ENCODE measurements around the gene DENND1A.

DENND1A gene

GRCh38 chr9:123540457-123540856 lies 389.5 kb downstream of the DENND1A start:
- H3K27ac ChIP-seq = no peak overlapping the region
- no peaks in the 10 kb centered on the region for H3K4me1 ChIP-seq
- H3K27me3 ChIP-seq (ENCODE audit: control insufficient read depth, insufficient read depth, low read length) = no peaks in the 10 kb centered on the region
- H2AFZ ChIP-seq = no peak overlapping the region
- no peak overlapping the region for H3K4me2 ChIP-seq (ENCODE audit: low read length)
- TF ChIP-seq, protein P1, sequence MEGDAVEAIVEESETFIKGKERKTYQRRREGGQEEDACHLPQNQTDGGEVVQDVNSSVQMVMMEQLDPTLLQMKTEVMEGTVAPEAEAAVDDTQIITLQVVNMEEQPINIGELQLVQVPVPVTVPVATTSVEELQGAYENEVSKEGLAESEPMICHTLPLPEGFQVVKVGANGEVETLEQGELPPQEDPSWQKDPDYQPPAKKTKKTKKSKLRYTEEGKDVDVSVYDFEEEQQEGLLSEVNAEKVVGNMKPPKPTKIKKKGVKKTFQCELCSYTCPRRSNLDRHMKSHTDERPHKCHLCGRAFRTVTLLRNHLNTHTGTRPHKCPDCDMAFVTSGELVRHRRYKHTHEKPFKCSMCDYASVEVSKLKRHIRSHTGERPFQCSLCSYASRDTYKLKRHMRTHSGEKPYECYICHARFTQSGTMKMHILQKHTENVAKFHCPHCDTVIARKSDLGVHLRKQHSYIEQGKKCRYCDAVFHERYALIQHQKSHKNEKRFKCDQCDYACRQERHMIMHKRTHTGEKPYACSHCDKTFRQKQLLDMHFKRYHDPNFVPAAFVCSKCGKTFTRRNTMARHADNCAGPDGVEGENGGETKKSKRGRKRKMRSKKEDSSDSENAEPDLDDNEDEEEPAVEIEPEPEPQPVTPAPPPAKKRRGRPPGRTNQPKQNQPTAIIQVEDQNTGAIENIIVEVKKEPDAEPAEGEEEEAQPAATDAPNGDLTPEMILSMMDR (IDR thresholded peaks at IDR 0.05) = no peak
- H3K9ac ChIP-seq = no peak overlapping the region
- H3K4me3 ChIP-seq (ENCODE audit: low read depth, low read length) = no peak overlapping the region
- no peaks in the 10 kb centered on the region for H3K36me3 ChIP-seq (ENCODE audit: control insufficient read depth, insufficient read depth, low read length)
- H3K9me3 ChIP-seq (ENCODE audit: control insufficient read depth, low read length) = no peaks in the 10 kb centered on the region
- no peaks in the 10 kb centered on the region for H3K79me2 ChIP-seq

- H2AFZ ChIP-seq = no peak overlapping the region
- no peaks in the 10 kb centered on the region for H3K79me2 ChIP-seq
- H3K4me1 ChIP-seq = no peaks in the 10 kb centered on the region
- no peaks in the 10 kb centered on the region for H3K27me3 ChIP-seq (ENCODE audit: control insufficient read depth, insufficient read depth, low read length)
- H3K27ac ChIP-seq = no peak overlapping the region
- H3K4me2 ChIP-seq (ENCODE audit: low read length) = no peak overlapping the region
- TF ChIP-seq, protein P1 (IDR thresholded peaks at IDR 0.05) = no peak
- no peak overlapping the region for H3K9ac ChIP-seq
- H3K9me3 ChIP-seq (ENCODE audit: control insufficient read depth, low read length) = no peaks in the 10 kb centered on the region
- H3K36me3 ChIP-seq (ENCODE audit: control insufficient read depth, insufficient read depth, low read length) = no peaks in the 10 kb centered on the region
- H3K4me3 ChIP-seq (ENCODE audit: low read depth, low read length) = no peak overlapping the region
Observed at GRCh38 chr9:123537809-123538208, 392.1 kb downstream of the DENND1A start.

GRCh38 chr9:123536455-123536868 lies 393.5 kb downstream of the DENND1A start:
- H3K4me2 ChIP-seq (ENCODE audit: low read length) = no peak overlapping the region

GRCh38 chr9:123534336-123534735 lies 395.6 kb downstream of the DENND1A start:
- no peak overlapping the region for H3K9ac ChIP-seq
- no peaks in the 10 kb centered on the region for H3K36me3 ChIP-seq (ENCODE audit: control insufficient read depth, insufficient read depth, low read length)
- no peak overlapping the region for H2AFZ ChIP-seq
- no peaks in the 10 kb centered on the region for H3K79me2 ChIP-seq
- H3K4me1 ChIP-seq = no peaks in the 10 kb centered on the region
- no peak overlapping the region for H3K27ac ChIP-seq
- no peaks in the 10 kb centered on the region for H3K9me3 ChIP-seq (ENCODE audit: control insufficient read depth, low read length)
- TF ChIP-seq, protein P1 (IDR thresholded peaks at IDR 0.05) = no peak
- no peak overlapping the region for H3K4me2 ChIP-seq (ENCODE audit: low read length)
- H3K27me3 ChIP-seq (ENCODE audit: control insufficient read depth, insufficient read depth, low read length) = no peaks in the 10 kb centered on the region
- no peak overlapping the region for H3K4me3 ChIP-seq (ENCODE audit: low read depth, low read length)

More at GRCh38 chr9:123536455-123536868, 393.5 kb downstream of the DENND1A start:
- Histone ChIP-seq H3K27ac (no peak overlapping the region), H3K36me3 (ENCODE audit: control insufficient read depth, insufficient read depth, low read length) (no peaks in the 10 kb centered on the region), H3K4me3 (ENCODE audit: low read depth, low read length) (no peak overlapping the region), H3K27me3 (ENCODE audit: control insufficient read depth, insufficient read depth, low read length) (no peaks in the 10 kb centered on the region), H3K9me3 (ENCODE audit: control insufficient read depth, low read length) (no peaks in the 10 kb centered on the region), H3K9ac (no peak overlapping the region), H3K79me2 (no peaks in the 10 kb centered on the region), H2AFZ (no peak overlapping the region), H3K4me1 (no peaks in the 10 kb centered on the region)
- TF ChIP-seq, protein P1 (IDR thresholded peaks at IDR 0.05) = no peak

GRCh38 chr9:123530244-123530643 lies 399.7 kb downstream of the DENND1A start:
- H3K36me3 ChIP-seq (ENCODE audit: control insufficient read depth, insufficient read depth, low read length) = no peaks in the 10 kb centered on the region
- no peaks in the 10 kb centered on the region for H3K4me1 ChIP-seq
- TF ChIP-seq, protein P1 (IDR thresholded peaks at IDR 0.05) = no peak
- H3K27me3 ChIP-seq (ENCODE audit: control insufficient read depth, insufficient read depth, low read length) = no peaks in the 10 kb centered on the region
- H3K4me2 ChIP-seq (ENCODE audit: low read length) = no peak overlapping the region
- no peaks in the 10 kb centered on the region for H3K79me2 ChIP-seq
- no peak overlapping the region for H3K9ac ChIP-seq
- no peak overlapping the region for H3K27ac ChIP-seq
- H3K4me3 ChIP-seq (ENCODE audit: low read depth, low read length) = no peak overlapping the region
- H2AFZ ChIP-seq = no peak overlapping the region
- H3K9me3 ChIP-seq (ENCODE audit: control insufficient read depth, low read length) = no peaks in the 10 kb centered on the region
